ENCODE results near the gene HORMAD1. TPM values are rescaled to one million over a fixed set of nuclear protein-coding genes. Genes with fewer than 3 reads are reported as not detected.

The HORMAD1 gene
- total RNA-seq, 1 donor from 2014 or later = not detected

DNA sequence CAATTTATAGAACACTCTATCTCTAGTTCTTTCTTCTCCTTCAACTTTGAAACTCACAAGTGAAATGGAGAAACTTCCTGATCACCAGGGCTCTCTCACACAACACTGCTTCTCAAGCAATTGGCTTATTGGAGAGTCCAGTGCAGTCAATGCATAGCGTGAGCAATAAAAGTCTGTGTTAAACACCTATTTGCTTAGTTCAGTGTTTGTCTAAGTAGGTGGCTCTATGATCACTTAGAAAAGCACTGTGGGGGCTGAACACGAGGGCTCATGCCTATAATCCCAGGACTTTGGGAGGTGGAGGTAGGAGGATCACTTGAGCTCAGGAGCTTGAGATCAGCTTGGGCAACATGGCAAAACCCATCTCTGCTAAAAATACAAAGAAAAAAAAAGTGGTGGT is 32.7 kb upstream of the HORMAD1 start:
- Histone ChIP-seq H3K27ac (ENCODE audit: low read depth, low read length) (no peak overlapping the region), H3K4me3 (ENCODE audit: insufficient read depth, low read depth, low read length) (no peak overlapping the region), H3K79me2 (ENCODE audit: insufficient read depth, low read length) (no peaks in the 10 kb centered on the region), H2AFZ (ENCODE audit: low read depth, low read length) (no peak overlapping the region), H3K4me2 (ENCODE audit: low read length) (no peak overlapping the region), H3K9ac (ENCODE audit: low read length) (no peak overlapping the region), H3K4me1 (ENCODE audit: insufficient read depth, low read length) (no peaks in the 10 kb centered on the region), H3K36me3 (ENCODE audit: insufficient read depth, low read length) (no peaks in the 10 kb centered on the region), H3K27me3 (ENCODE audit: insufficient read depth, low read length) (no peaks in the 10 kb centered on the region), H4K20me1 (ENCODE audit: insufficient read depth, low read length) (no peaks in the 10 kb centered on the region), H3K9me3 (ENCODE audit: insufficient read depth, low read depth, low read length) (no peaks in the 10 kb centered on the region)
- no peak for TF ChIP-seq EZH2 (IDR thresholded peaks at IDR 0.05; ENCODE audit: insufficient read depth, low read length)
- TF ChIP-seq, protein P1, sequence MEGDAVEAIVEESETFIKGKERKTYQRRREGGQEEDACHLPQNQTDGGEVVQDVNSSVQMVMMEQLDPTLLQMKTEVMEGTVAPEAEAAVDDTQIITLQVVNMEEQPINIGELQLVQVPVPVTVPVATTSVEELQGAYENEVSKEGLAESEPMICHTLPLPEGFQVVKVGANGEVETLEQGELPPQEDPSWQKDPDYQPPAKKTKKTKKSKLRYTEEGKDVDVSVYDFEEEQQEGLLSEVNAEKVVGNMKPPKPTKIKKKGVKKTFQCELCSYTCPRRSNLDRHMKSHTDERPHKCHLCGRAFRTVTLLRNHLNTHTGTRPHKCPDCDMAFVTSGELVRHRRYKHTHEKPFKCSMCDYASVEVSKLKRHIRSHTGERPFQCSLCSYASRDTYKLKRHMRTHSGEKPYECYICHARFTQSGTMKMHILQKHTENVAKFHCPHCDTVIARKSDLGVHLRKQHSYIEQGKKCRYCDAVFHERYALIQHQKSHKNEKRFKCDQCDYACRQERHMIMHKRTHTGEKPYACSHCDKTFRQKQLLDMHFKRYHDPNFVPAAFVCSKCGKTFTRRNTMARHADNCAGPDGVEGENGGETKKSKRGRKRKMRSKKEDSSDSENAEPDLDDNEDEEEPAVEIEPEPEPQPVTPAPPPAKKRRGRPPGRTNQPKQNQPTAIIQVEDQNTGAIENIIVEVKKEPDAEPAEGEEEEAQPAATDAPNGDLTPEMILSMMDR (IDR thresholded peaks at IDR 0.05; ENCODE audit: insufficient read depth, low read depth, low read length) = no peak
- DNase-seq (ENCODE audit: low read depth) = no peak
- FAIRE-seq = no peak
- H3K27ac Mint-ChIP-seq (ENCODE audit: unreplicated experiment) = no peak overlapping the region
- no peaks in the 10 kb centered on the region for H3K4me1 Mint-ChIP-seq (ENCODE audit: low read depth, unreplicated experiment)
- H3K4me3 Mint-ChIP-seq (ENCODE audit: unreplicated experiment) = no peak overlapping the region
- H3K9me3 Mint-ChIP-seq (ENCODE audit: unreplicated experiment) = no peaks in the 10 kb centered on the region
- no peaks in the 10 kb centered on the region for H3K27me3 Mint-ChIP-seq (ENCODE audit: low read depth, unreplicated experiment)
- no peaks in the 10 kb centered on the region for H3K36me3 Mint-ChIP-seq (ENCODE audit: low read depth, unreplicated experiment)

DNA sequence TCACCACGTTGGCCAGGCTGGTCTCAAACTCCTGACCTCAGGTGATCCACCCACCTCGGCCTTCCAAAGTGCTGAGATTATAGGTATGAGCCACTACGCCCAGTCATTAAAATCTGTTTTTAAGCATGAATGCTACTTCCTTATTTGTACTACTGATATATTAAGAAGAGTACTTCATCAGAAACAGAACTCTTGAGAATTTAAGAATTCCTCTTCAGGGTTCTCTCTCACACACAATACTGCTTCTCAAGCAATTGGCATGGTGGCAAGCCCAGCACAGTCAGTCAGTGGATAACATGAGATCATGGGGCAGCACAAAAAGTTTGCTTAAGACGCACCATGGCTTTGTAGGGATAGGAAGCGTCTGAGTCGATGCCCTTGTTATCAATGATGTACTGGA is 30.7 kb upstream of the HORMAD1 start:
- H3K27me3 Mint-ChIP-seq (ENCODE audit: low read depth, unreplicated experiment) = no peaks in the 10 kb centered on the region
- Histone ChIP-seq H3K79me2 (ENCODE audit: insufficient read depth, low read length) (no peaks in the 10 kb centered on the region), H3K4me1 (ENCODE audit: insufficient read depth, low read length) (no peaks in the 10 kb centered on the region), H2AFZ (ENCODE audit: low read depth, low read length) (no peak overlapping the region), H3K4me2 (ENCODE audit: low read length) (no peak overlapping the region), H3K27me3 (ENCODE audit: insufficient read depth, low read length) (no peaks in the 10 kb centered on the region), H3K9ac (ENCODE audit: low read length) (no peak overlapping the region), H3K4me3 (ENCODE audit: insufficient read depth, low read depth, low read length) (no peak overlapping the region), H3K9me3 (ENCODE audit: insufficient read depth, low read depth, low read length) (no peaks in the 10 kb centered on the region), H3K36me3 (ENCODE audit: insufficient read depth, low read length) (no peaks in the 10 kb centered on the region), H4K20me1 (ENCODE audit: insufficient read depth, low read length) (no peaks in the 10 kb centered on the region), H3K27ac (ENCODE audit: low read depth, low read length) (no peak overlapping the region)
- no peak overlapping the region for H3K4me3 Mint-ChIP-seq (ENCODE audit: unreplicated experiment)
- no peak for TF ChIP-seq EZH2 (IDR thresholded peaks at IDR 0.05; ENCODE audit: insufficient read depth, low read length)
- TF ChIP-seq, protein P1 (IDR thresholded peaks at IDR 0.05; ENCODE audit: insufficient read depth, low read depth, low read length) = no peak
- H3K4me1 Mint-ChIP-seq (ENCODE audit: low read depth, unreplicated experiment) = no peaks in the 10 kb centered on the region
- FAIRE-seq (no peak), DNase-seq (ENCODE audit: low read depth) (no peak)
- H3K27ac Mint-ChIP-seq (ENCODE audit: unreplicated experiment) = no peak overlapping the region
- H3K36me3 Mint-ChIP-seq (ENCODE audit: low read depth, unreplicated experiment) = no peaks in the 10 kb centered on the region
- no peaks in the 10 kb centered on the region for H3K9me3 Mint-ChIP-seq (ENCODE audit: unreplicated experiment)

DNA sequence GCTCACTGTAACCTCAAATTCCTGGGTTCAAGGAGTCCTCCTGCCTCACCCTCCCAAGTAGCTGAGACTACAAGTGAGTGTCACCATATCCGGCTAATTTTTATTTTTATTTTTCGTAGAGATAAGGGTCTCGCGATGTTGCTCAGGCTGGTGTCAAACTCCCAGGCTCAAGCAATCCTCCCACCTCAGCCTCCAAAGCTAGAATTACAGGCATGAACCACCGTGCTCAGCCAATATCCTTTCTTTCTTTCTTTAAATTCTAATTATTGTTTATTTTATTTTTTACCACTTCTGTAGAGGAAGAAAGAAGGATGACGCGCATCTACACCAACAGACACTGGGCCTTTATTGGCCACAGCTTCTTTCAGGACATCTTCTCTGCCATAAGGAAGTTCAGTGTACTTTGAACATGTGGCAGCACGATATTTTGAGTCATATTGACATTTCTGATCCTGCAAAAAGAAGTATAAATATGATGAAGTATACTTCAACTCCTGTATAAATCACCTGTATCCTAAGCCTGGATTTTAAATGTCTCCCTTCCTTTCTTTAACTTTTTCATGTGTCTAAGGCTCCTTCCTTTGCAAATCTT is 29.1 kb upstream of the HORMAD1 start:
- no peak for DNase-seq (ENCODE audit: low read depth)
- no peak overlapping the region for H3K9ac ChIP-seq (ENCODE audit: low read length)
- H3K9me3 ChIP-seq (ENCODE audit: insufficient read depth, low read depth, low read length) = no peaks in the 10 kb centered on the region
- H2AFZ ChIP-seq (ENCODE audit: low read depth, low read length) = no peak overlapping the region
- H3K4me3 Mint-ChIP-seq (ENCODE audit: unreplicated experiment) = no peak overlapping the region
- no peak overlapping the region for H3K4me2 ChIP-seq (ENCODE audit: low read length)
- no peaks in the 10 kb centered on the region for H3K4me1 ChIP-seq (ENCODE audit: insufficient read depth, low read length)
- no peak overlapping the region for H3K27ac ChIP-seq (ENCODE audit: low read depth, low read length)
- no peaks in the 10 kb centered on the region for H3K36me3 Mint-ChIP-seq (ENCODE audit: low read depth, unreplicated experiment)
- no peaks in the 10 kb centered on the region for H4K20me1 ChIP-seq (ENCODE audit: insufficient read depth, low read length)
- H3K4me1 Mint-ChIP-seq (ENCODE audit: low read depth, unreplicated experiment) = no peaks in the 10 kb centered on the region
- no peak overlapping the region for H3K27ac Mint-ChIP-seq (ENCODE audit: unreplicated experiment)
- H3K27me3 ChIP-seq (ENCODE audit: insufficient read depth, low read length) = no peaks in the 10 kb centered on the region
- H3K9me3 Mint-ChIP-seq (ENCODE audit: unreplicated experiment) = no peaks in the 10 kb centered on the region
- H3K27me3 Mint-ChIP-seq (ENCODE audit: low read depth, unreplicated experiment) = no peaks in the 10 kb centered on the region
- H3K36me3 ChIP-seq (ENCODE audit: insufficient read depth, low read length) = no peaks in the 10 kb centered on the region
- FAIRE-seq = no peak
- no peak overlapping the region for H3K4me3 ChIP-seq (ENCODE audit: insufficient read depth, low read depth, low read length)
- TF ChIP-seq EZH2 (IDR thresholded peaks at IDR 0.05; ENCODE audit: insufficient read depth, low read length) = no peak
- TF ChIP-seq, protein P1 (IDR thresholded peaks at IDR 0.05; ENCODE audit: insufficient read depth, low read depth, low read length) = no peak
- no peaks in the 10 kb centered on the region for H3K79me2 ChIP-seq (ENCODE audit: insufficient read depth, low read length)
